Measurements from ENCODE around the gene PRKCZ. TPM values are rescaled to one million over a fixed set of nuclear protein-coding genes. Genes with fewer than 3 reads are reported as not detected.

Gene PRKCZ
- 5.9 and 8.3 TPM in 2 replicates for total RNA-seq (2011; cell fraction: chromatin; rRNA removed; ENCODE audit: low replicate concordance)
- 4.3 and 5.5 TPM in 2 replicates for total RNA-seq (2011; cell fraction: nucleolus; rRNA removed)
- total RNA-seq (2011; cell fraction: nucleoplasm; rRNA removed): 4.7 and 5.4 TPM in 2 replicates
- total RNA-seq (2014; rRNA removed) (1.6 and 2.3 TPM in 2 replicates), total RNA-seq (2014; rRNA removed; fragmentation: Illumina TruSeq; extraction: Trizol) (0.45 and 0.84 TPM in 2 replicates), total RNA-seq (2015; rRNA removed; fragmentation: Illumina TruSeq; extraction: Trizol) (0.69 and 0.83 TPM in 2 replicates), total RNA-seq (2021) (3.1 and 3.5 TPM in 2 replicates), polyA plus RNA-seq (2011; rRNA removed) (1.7 and 1.9 TPM in 2 replicates), polyA plus RNA-seq (2014; fragmentation: Illumina TruSeq; extraction: Trizol) (1.3 TPM in 2 replicates), polyA plus RNA-seq (2014; fragmentation: Nextera tagmentation; extraction: Ambion mirVana) (under 1 TPM; 0.07 to 0.25 TPM), polyA plus RNA-seq (2014; rRNA removed) (2.3 and 2.9 TPM in 2 replicates), polyA minus RNA-seq (2011; rRNA and poly(A)+ RNA removed) (0.60 and 1.4 TPM in 2 replicates), Bru-seq, nascent RNA (percentile 33 among the genes with signal in this experiment), BruChase-seq, experiment 1, labeled RNA remaining after a 2-hour chase (percentile 24 among the genes with signal in this experiment), BruChase-seq, experiment 2, labeled RNA remaining after a 6-hour chase (percentile 27 among the genes with signal in this experiment)
- polyA plus RNA-seq (2011; cell fraction: cytosol; rRNA removed): 0.87 and 2.2 TPM in 2 replicates
- polyA plus RNA-seq (2011; cell fraction: nucleus; rRNA removed): 5.3 and 9.5 TPM in 2 replicates
- 1.2 and 4.5 TPM in 2 replicates for polyA plus RNA-seq (2012)
- 1.5 and 1.8 TPM in 2 replicates for polyA minus RNA-seq (2011; cell fraction: cytosol; rRNA and poly(A)+ RNA removed)
- 0.81 and 1.7 TPM in 2 replicates for polyA minus RNA-seq (2011; cell fraction: nucleus; rRNA and poly(A)+ RNA removed)
- long read RNA-seq, experiment 1, partial matches to known transcripts: 4 of 12 reads
- long read RNA-seq, experiment 1, other reads (novel, unspliced or antisense): 6 of 12 reads
- long read RNA-seq, experiment 2, partial matches to known transcripts: 2 of 3 reads
- long read RNA-seq, experiment 2, other reads (novel, unspliced or antisense): 1 of 3 reads
- long read RNA-seq, experiment 3: 0 reads

DNA sequence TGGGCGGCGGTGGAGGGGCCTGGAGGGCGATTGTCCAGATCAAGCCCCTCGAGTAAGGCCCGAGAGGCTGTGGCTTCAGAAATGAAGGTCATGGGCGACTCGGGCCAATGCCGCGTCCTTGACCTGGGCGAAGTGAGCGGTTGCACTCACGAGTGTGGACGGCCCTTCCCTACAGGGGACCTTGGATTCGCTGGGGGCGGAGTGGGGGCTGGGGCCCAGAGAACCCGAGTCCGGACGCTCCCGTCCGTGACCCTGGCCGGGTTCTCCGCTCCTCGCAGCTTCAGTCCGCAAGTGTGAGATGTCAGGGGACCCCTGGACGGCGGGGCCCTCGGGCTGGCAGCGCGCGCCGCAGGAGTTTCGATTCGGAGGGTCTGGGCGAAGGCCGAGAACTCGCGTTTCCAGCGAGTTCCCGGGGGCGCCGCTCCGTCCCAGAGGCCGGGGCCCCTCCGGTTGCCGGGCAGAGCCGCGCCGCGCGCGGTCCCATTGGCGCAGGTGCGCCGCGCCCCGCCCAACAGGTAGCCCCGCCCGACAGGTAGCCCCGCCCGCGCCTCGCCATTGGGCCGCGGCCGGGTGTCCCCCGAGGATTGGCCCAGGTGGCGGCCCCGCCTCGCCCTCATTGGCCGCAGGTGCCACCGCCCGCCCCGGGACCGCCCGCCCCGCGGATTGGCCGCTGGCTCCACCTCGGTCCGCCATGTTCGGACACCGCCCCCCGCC lies at the start of gene PRKCZ:
TSS of gene PRKCZ (plus strand) at position 694 of the 714 bp plus-strand sequence. CDS start 220 bp downstream, outside the sequence.
- WGBS (ENCODE audit: insufficient coverage, low coverage, missing lambda C conversion rate): 50% methylated on average over 29 of the region's 83 CpGs
- no peak within 1 kb of the TSS for H3K9ac ChIP-seq (ENCODE audit: insufficient read depth in 1 of 2, low read depth in 2 of 2, low read length in 2 of 2)
- TF ChIP-seq NFYB (IDR thresholded peaks at IDR 0.05; ENCODE audit: extremely low read depth, insufficient read length): peak; percentile 31
- TF ChIP-seq, protein P1, sequence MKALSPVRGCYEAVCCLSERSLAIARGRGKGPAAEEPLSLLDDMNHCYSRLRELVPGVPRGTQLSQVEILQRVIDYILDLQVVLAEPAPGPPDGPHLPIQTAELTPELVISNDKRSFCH (CRISPR knock-in tag; IDR thresholded peaks at IDR 0.05): no peak
- TF ChIP-seq, protein P1 (tag; IDR thresholded peaks at IDR 0.05): no peak
- no peak for TF ChIP-seq CHCHD3 (CRISPR knock-in tag; IDR thresholded peaks at IDR 0.05)
- peak; percentile 25 for TF ChIP-seq PCBP1 (IDR thresholded peaks at IDR 0.05; ENCODE audit: low read depth, low read length, poor library complexity, severe bottlenecking)
- TF ChIP-seq STAG1 (CRISPR knock-in tag; IDR thresholded peaks at IDR 0.05; ENCODE audit: borderline replicate concordance): 0 out of 2 replicates have a peak, but pooled peaks have one; percentile 2
- TF ChIP-seq, protein P2, sequence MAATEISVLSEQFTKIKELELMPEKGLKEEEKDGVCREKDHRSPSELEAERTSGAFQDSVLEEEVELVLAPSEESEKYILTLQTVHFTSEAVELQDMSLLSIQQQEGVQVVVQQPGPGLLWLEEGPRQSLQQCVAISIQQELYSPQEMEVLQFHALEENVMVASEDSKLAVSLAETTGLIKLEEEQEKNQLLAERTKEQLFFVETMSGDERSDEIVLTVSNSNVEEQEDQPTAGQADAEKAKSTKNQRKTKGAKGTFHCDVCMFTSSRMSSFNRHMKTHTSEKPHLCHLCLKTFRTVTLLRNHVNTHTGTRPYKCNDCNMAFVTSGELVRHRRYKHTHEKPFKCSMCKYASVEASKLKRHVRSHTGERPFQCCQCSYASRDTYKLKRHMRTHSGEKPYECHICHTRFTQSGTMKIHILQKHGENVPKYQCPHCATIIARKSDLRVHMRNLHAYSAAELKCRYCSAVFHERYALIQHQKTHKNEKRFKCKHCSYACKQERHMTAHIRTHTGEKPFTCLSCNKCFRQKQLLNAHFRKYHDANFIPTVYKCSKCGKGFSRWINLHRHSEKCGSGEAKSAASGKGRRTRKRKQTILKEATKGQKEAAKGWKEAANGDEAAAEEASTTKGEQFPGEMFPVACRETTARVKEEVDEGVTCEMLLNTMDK (IDR thresholded peaks at IDR 0.05; ENCODE audit: borderline replicate concordance, insufficient read depth, low read depth, low read length, poor library complexity, severe bottlenecking): no peak
- no peak for TF ChIP-seq CC2D1A (IDR thresholded peaks at IDR 0.05)
- TF ChIP-seq RBFOX2 (IDR thresholded peaks at IDR 0.05; ENCODE audit: low read depth, low read length): no peak
- H3K27ac ChIP-seq (ENCODE audit: extremely low read depth, low read depth, low read length): no peak within 1 kb of the TSS
- FAIRE-seq (no peak), DNase-seq (ENCODE audit: extremely low read depth in 1 of 4, low spot score in 3 of 4) (peak; percentile 45 to 77 (median 75)), ATAC-seq (peak; percentile 66)
- in situ Hi-C loops (cut with MboI): no loop called here
- peaks cover 16% of the 10 kb centered on the region for H4K20me1 ChIP-seq (replicated peaks; ENCODE audit: control insufficient read depth, insufficient read depth, low read length)
- H3K9me3 ChIP-seq (replicated peaks; ENCODE audit: control insufficient read depth, insufficient read depth, low read depth, low read length): no peaks in the 10 kb centered on the region
- ChIA-PET POLR2A (no interaction called here), CTCF (ENCODE audit: low intra/inter-chr PET ratio) (no interaction called here)
- peaks cover 4 to 52% of the 10 kb centered on the region in 2 experiments; a peak in 3 of 5 replicates for H3K27me3 ChIP-seq (ENCODE audit: control insufficient read depth in 2 of 2, insufficient read depth in 2 of 2, low read length in 2 of 2)
- H3K4me2 ChIP-seq (ENCODE audit: insufficient read depth, low read length): 0 out of 2 replicates have a peak within 1 kb of the TSS, but pooled peaks have one; percentile 2
- H3K79me2 ChIP-seq (ENCODE audit: control insufficient read depth, insufficient read depth, low read length): no peaks in the 10 kb centered on the region
- peak within 1 kb of the TSS; percentile 19; the same call in 1 of the 2 replicates for H3K4me3 ChIP-seq
- no peaks in the 10 kb centered on the region for H3K36me3 ChIP-seq (ENCODE audit: control insufficient read depth, insufficient read depth, low read length)
- H3K9me1 ChIP-seq (ENCODE audit: control insufficient read depth, insufficient read depth, low read length): peaks cover 3% of the 10 kb centered on the region
- intact Hi-C loops (cut with micrococcal nuclease): no loop called here
- no TSS peak for BruUV-seq (replicated peaks)
- no peak within 1 kb of the TSS for H2AFZ ChIP-seq (ENCODE audit: low read depth, low read length)
- H3K4me1 ChIP-seq (replicated peaks in 1 of 2; ENCODE audit: control insufficient read depth in 2 of 2, insufficient read depth in 2 of 2, low read length in 2 of 2): peaks cover 0 to 66% of the 10 kb centered on the region in 2 experiments; a peak in 2 of 5 replicates
